ENCODE measurements around the gene IFNGR2. TPM values are rescaled to one million over a fixed set of nuclear protein-coding genes. Genes with fewer than 3 reads are reported as not detected.

The IFNGR2 gene
- total and polyA plus RNA-seq, 2 of the 8 experiments (the other 6 are each of a cell fraction or from before 2014, with no cell fraction given) = 36.0 to 46.4 TPM

DNA sequence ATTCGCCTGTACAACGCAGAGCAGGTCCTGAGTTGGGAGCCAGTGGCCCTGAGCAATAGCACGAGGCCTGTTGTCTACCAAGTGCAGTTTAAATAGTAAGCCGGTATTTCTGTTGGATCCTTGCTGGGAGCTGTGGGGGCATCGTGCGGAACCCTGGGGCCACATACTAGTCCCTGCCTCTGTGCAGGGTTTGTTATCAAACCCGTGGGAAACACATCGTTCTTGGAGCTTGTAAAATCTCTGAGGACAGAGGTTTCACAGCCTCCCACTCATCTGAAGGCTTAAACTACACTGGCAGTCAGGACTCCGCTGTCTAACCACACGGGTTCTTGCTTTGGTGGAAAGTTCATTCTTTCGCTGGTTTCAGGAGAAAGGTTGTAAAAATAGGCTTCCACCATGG lies 11.7 kb downstream of the IFNGR2 start:
- Histone ChIP-seq H2BK5ac (ENCODE audit: low read depth, low read length) (no peak overlapping the region), H3K18ac (ENCODE audit: extremely low read depth, low read length) (no peak overlapping the region), H3K4me3 (ENCODE audit: extremely low read depth in 1 of 4, insufficient read depth in 2 of 4, low read depth in 3 of 4, low read length in 4 of 4) (no peak overlapping the region), H3K27ac (ENCODE audit: low read depth, low read length) (no peak overlapping the region; the same call in 1 of the 2 replicates), H3K14ac (ENCODE audit: insufficient read length) (no peak overlapping the region), H3K79me1 (ENCODE audit: low read depth, low read length) (peaks cover 12% of the 10 kb centered on the region), H3K27me3 (replicated peaks in 1 of 4; ENCODE audit: control insufficient read depth in 3 of 4, extremely low read depth in 1 of 4, insufficient read depth in 3 of 4, low read length in 3 of 4) (no peaks in the 10 kb centered on the region), H3K79me2 (ENCODE audit: control insufficient read depth in 1 of 2, insufficient read depth in 2 of 2, low read length in 2 of 2) (peaks cover 3 to 51% of the 10 kb centered on the region in 2 experiments), H2BK20ac (ENCODE audit: low read length) (no peak overlapping the region), H2AK5ac (ENCODE audit: low read depth, low read length) (no peak overlapping the region), H2BK12ac (ENCODE audit: low read depth, low read length) (no peak overlapping the region), H3K23me2 (ENCODE audit: low read depth, low read length) (no peaks in the 10 kb centered on the region), H2BK15ac (ENCODE audit: low read length) (no peak overlapping the region), H4K91ac (replicated peaks; ENCODE audit: insufficient read length, low read length) (no peak overlapping the region), H3K36me3 (ENCODE audit: control insufficient read depth in 2 of 4, insufficient read depth in 4 of 4, low read length in 3 of 4) (peaks cover 3 to 15% (median 10%) of the 10 kb centered on the region in 4 experiments; a peak in 5 of 8 replicates), H3K56ac (replicated peaks; ENCODE audit: insufficient read length, low read depth, low read length) (no peak overlapping the region), H3K4ac (replicated peaks; ENCODE audit: insufficient read length, low read depth, low read length) (no peak overlapping the region), H4K5ac (ENCODE audit: insufficient read length, low read depth, low read length) (no peak overlapping the region), H4K8ac (ENCODE audit: extremely low read depth, insufficient read depth, low read length) (no peak overlapping the region), H2BK120ac (replicated peaks; ENCODE audit: low read depth, low read length) (no peak overlapping the region), H2AFZ (ENCODE audit: low read length) (no peak overlapping the region), H3K9me3 (ENCODE audit: insufficient read depth in 2 of 2, low read depth in 1 of 2, low read length in 1 of 2) (no peaks in the 10 kb centered on the region), H3K4me1 (replicated peaks in 1 of 4; ENCODE audit: control insufficient read depth in 3 of 4, insufficient read depth in 4 of 4, low read length in 3 of 4) (peaks cover 4 to 13% (median 7%) of the 10 kb centered on the region in 4 experiments; a peak in 6 of 7 replicates), H3K23ac (ENCODE audit: insufficient read length) (no peak overlapping the region), H3K4me2 (ENCODE audit: insufficient read depth in 1 of 2, low read depth in 2 of 2, low read length in 2 of 2) (no peak overlapping the region), H4K20me1 (replicated peaks in 1 of 2; ENCODE audit: control insufficient read depth in 1 of 2, insufficient read depth in 2 of 2, low read length in 2 of 2) (peaks cover 5 to 7% of the 10 kb centered on the region in 2 experiments), H3K9ac (replicated peaks in 1 of 4; ENCODE audit: extremely low read depth in 1 of 4, low read depth in 3 of 4, low read length in 3 of 4) (no peak overlapping the region)
- no peak for FAIRE-seq
- ChIA-PET CTCF (ENCODE audit: partially characterized antibody) (interaction anchor here (2.1 kb wide), 1 partner anchor 54 kb away, joined by 11 read pairs; no protein-coding TSS in a partner anchor), POLR2A (ENCODE audit: partially characterized antibody) (interaction anchor here (0.9 to 2.1 kb wide), 2 partner anchors 9 kb away, joined by 3 to 6 read pairs; no protein-coding TSS in a partner anchor)
- 92% methylated on average over 11 of the region's 11 CpGs; no CpG with 5 or more reads in 1 of the 2 experiments for WGBS, 2 experiments (ENCODE audit: extremely low coverage in 1 of 2, insufficient coverage in 1 of 2, insufficient read length in 1 of 2, insufficient replicate concordance in 2 of 2, low coverage in 1 of 2, low lambda C conversion rate in 2 of 2, missing lambda C conversion rate in 1 of 2)
- DNase-seq (ENCODE audit: low read depth in 1 of 2, low spot score in 2 of 2) = no peak
- TF ChIP-seq JUND (IDR thresholded peaks at IDR 0.05; ENCODE audit: low read length) = no peak
- TF ChIP-seq ZNF274 (IDR thresholded peaks at IDR 0.05; ENCODE audit: borderline replicate concordance, extremely low read depth, low read length) = no peak
- TF ChIP-seq GABPA (IDR thresholded peaks at IDR 0.05; ENCODE audit: borderline replicate concordance, insufficient read depth, low read length) = no peak
- no peak for TF ChIP-seq RAD21 (IDR thresholded peaks at IDR 0.05 in 1 of 2, conservative IDR thresholded peaks at IDR 0.05 in 1 of 2; ENCODE audit: low read depth in 2 of 2, low read length in 2 of 2)
- TF ChIP-seq KDM1A (IDR thresholded peaks at IDR 0.05; ENCODE audit: borderline replicate concordance, low read length) = no peak
- no peak for TF ChIP-seq CHD1 (IDR thresholded peaks at IDR 0.05; ENCODE audit: low read depth, low read length)
- TF ChIP-seq TAF1 (IDR thresholded peaks at IDR 0.05; ENCODE audit: low read depth, low read length) = no peak
- TF ChIP-seq PHF8 (conservative IDR thresholded peaks at IDR 0.05; ENCODE audit: low read depth, low read length) = no peak
- no peak for TF ChIP-seq BACH1 (IDR thresholded peaks at IDR 0.05; ENCODE audit: low read length)
- TF ChIP-seq KDM5A (IDR thresholded peaks at IDR 0.05; ENCODE audit: low read length) = no peak
- no peak for TF ChIP-seq TEAD4 (IDR thresholded peaks at IDR 0.05; ENCODE audit: low read depth, low read length)
